DOHH2 (cell line): ENCODE data around the gene TLX3.
"Not testable (repeated sequence)": the region's sequence is repeated elsewhere in the genome, so short reads cannot be mapped to it uniquely, and the experiment has no call there.

Source experiments
- H3F3A ChIP-seq: fragments of 200-600 bp; sonication (generic), shearing (Covaris generic); 2 replicates; pipeline ENCODE4 v1.6.0; 2016; ENCODE audit warnings: antibody characterized with exemption, mild to moderate bottlenecking; ENCODE audit not compliant: control insufficient read depth, insufficient read depth
- H3K27ac ChIP-seq: fragments of 200-600 bp; sonication (generic); 2 replicates; pipeline ENCODE4 v1.5.1; 2014; ENCODE audit warnings: low read depth, mild to moderate bottlenecking, low read length, moderate library complexity
- H3K27me3 ChIP-seq: fragments of 200-600 bp; sonication (generic); 2 replicates; pipeline ENCODE4 v1.6.1; 2014; ENCODE audit warnings: mild to moderate bottlenecking, low read length, mixed read lengths; ENCODE audit not compliant: control insufficient read depth
- H3K36me3 ChIP-seq: fragments of 200-600 bp; sonication (generic); 2 replicates; pipeline ENCODE4 v1.6.1; 2014; ENCODE audit warnings: mild to moderate bottlenecking, low read length, moderate library complexity, mixed read lengths; ENCODE audit not compliant: control insufficient read depth
- H3K4me1 ChIP-seq: fragments of 200-600 bp; sonication (generic); 2 replicates; pipeline ENCODE4 v1.6.1; 2014; ENCODE audit warnings: mild to moderate bottlenecking, low read length, mixed read lengths; ENCODE audit not compliant: control insufficient read depth
- H3K4me2 ChIP-seq: fragments of 200-600 bp; sonication (generic); 2 replicates; pipeline ENCODE4 v1.6.0; 2014; ENCODE audit warnings: mild to moderate bottlenecking, low read length, moderate library complexity
- H3K4me3 ChIP-seq: fragments of 200-600 bp; sonication (generic); 2 replicates; pipeline ENCODE4 v1.5.1; 2014; ENCODE audit warnings: mild to moderate bottlenecking, low read length, mixed read lengths
- H3K79me2 ChIP-seq: fragments of 200-600 bp; sonication (generic); 2 replicates; pipeline ENCODE4 v1.6.1; 2014; ENCODE audit warnings: mild to moderate bottlenecking, low read length, mixed read lengths; ENCODE audit not compliant: control insufficient read depth
- H3K9me2 ChIP-seq: fragments of 200-600 bp; sonication (generic); replicated peaks from 2 replicates; pipeline ENCODE4 v1.6.1; 2014; ENCODE audit warnings: mild to moderate bottlenecking, low read length, mixed read lengths; ENCODE audit not compliant: control insufficient read depth
- H3K9me3 ChIP-seq: fragments of 200-600 bp; sonication (generic); 2 replicates; pipeline ENCODE4 v1.6.1; 2014; ENCODE audit warnings: antibody characterized with exemption, low read length, mixed read lengths; ENCODE audit not compliant: control insufficient read depth, insufficient read depth
- H4K20me1 ChIP-seq: fragments of 200-600 bp; sonication (generic); 2 replicates; pipeline ENCODE4 v1.6.0; 2014; ENCODE audit warnings: low read depth, mild to moderate bottlenecking, antibody characterized with exemption, low read length, moderate library complexity; ENCODE audit not compliant: control insufficient read depth, insufficient read depth
- CTCF ChIP-seq: fragments of 200-600 bp; sonication (generic); IDR thresholded peaks from one replicate; pipeline ENCODE4 v1.5.1; 2014; ENCODE audit warnings: antibody characterized with exemption, mild to moderate bottlenecking, low read depth, low read length; ENCODE audit not compliant: poor library complexity, severe bottlenecking
- EZH2phosphoT487 ChIP-seq: fragments of 200-600 bp; sonication (generic); IDR thresholded peaks from 2 replicates; pipeline ENCODE4 v1.6.1; 2017; ENCODE audit warnings: borderline replicate concordance, mild to moderate bottlenecking, antibody characterized with exemption, low read length, moderate library complexity, mixed read lengths

TLX3 gene

DNA sequence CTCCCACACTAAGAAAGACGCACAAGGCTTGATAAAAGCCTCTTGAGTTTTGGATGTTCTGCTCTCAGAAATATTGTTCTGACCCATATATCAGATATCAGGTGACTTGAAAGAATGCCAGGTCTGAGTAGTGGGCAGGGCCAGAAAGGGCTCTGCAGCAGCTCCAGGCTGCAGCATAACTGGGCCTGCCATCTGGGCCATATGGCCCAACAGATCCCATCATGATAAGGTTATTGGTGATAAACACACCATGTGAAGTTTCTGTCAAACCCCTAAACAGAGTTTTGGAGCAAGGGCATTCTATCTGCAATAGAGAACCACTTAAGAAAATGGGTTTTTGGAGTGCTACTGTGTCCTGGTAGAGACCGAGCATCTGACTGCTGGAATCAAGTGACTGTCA lies 48.8 kb downstream of the TLX3 start:
- Histone ChIP-seq H4K20me1 (no peaks in the 10 kb centered on the region), H3K36me3 (no peaks in the 10 kb centered on the region), H3K4me1 (no peaks in the 10 kb centered on the region), H3K9me3 (no peaks in the 10 kb centered on the region), H3K79me2 (no peaks in the 10 kb centered on the region), H3K4me3 (no peak overlapping the region), H3F3A (no peaks in the 10 kb centered on the region), H3K27me3 (no peaks in the 10 kb centered on the region), H3K9me2 (no peaks in the 10 kb centered on the region), H3K4me2 (no peak overlapping the region), H3K27ac (no peak overlapping the region)
- TF ChIP-seq CTCF (no peak), EZH2phosphoT487 (no peak)

DNA sequence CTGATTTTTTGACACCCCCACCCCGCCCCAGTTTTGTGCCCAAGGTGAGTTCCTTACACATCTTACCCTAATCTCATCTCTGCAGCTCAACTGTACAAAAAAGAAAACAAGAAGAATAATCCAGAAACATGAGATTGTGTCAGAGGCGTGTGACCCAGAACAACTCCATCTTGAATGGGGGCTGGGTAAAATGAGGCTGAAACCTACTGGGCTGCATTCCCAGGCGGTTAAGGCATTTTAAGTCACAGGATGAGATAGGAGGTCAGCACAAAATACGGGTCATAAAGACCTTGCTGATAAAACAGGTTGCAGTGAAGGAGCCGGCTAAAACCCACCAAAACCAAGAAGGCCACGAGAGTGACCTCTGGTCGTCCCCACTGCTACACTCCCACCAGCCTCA lies 52.1 kb downstream of the TLX3 start:
- not testable (repeated sequence) for H3K27ac ChIP-seq

More for the DNA sequence above, 52.1 kb downstream of the TLX3 start:
- not testable (repeated sequence) for H3K4me2 ChIP-seq, H3K36me3 ChIP-seq, H3K79me2 ChIP-seq, H3K27me3 ChIP-seq, H3K4me3 ChIP-seq, H3K9me2 ChIP-seq, H3K9me3 ChIP-seq, H4K20me1 ChIP-seq, H3F3A ChIP-seq, H3K4me1 ChIP-seq
